ENCODE measurements around the gene NOP14.

Gene NOP14

DNA sequence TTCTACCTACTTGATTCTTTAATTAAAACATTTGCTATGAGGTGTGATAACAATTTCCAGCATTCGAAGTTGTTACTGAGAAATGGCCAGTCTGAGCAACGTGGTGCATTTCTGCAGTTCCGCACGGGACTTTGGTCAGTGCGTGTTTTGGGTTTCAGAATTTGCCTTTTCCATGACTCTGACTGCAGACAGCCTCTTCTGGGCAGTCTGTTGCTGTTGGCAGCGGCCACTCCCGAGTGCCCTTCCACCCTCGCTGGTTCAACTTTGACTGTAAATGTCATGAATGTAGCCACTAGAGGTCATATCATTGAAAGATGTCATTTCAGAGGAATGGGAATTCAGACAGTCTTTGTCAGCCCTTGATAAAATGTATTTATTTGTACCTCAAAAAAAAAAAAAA, 53.6 kb downstream of the NOP14 start:
- DNase-seq: no peak

- no peak for DNase-seq
Observed at GRCh38 chr4:2908686-2909085, 54.5 kb downstream of the NOP14 start.

GRCh38 chr4:2907706-2908293, 55.4 kb downstream of the NOP14 start:
- no peak for DNase-seq

DNA sequence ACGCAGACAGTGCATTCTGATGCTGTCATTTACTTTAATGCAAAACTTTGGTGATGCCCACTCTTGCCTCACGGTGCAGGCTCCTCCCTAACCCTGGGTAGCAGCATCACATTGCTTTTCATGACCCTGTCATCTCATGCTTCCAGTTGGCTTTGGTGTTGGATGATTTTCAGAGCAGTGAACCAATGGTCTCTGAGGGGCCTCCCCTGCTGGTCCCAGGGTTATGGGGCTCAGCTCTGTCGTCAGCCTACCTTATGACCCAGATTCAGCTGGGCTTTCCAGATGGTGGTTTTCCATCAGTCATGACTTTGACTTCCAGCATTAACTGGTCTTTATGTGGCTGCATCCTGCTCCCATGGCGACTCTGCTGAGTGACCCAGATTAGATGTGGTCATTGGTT, 56.0 kb downstream of the NOP14 start:
- no peak for DNase-seq

- no peak for DNase-seq
Observed at GRCh38 chr4:2906218-2906617, 57.0 kb downstream of the NOP14 start.

DNA sequence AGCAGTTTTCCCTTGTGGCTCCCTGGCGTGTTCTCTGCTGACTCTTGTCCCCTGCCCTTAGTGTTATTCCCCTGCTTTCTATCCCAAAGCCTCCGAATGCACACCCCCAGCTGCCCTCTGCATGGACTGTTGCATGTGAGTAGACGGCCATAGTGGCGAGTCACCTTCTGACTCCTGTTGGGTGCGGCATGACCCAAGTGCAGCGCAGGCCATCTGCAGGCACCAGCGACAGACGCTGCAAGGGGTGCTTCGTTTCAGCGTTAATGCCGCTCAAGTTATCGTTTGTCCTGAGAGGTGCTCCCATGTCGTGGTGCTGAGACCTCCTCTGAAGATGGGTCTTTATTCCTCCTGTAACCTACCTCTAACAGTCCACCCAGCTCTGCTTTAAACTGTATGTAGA, 57.7 kb downstream of the NOP14 start:
- no peak for DNase-seq

DNA sequence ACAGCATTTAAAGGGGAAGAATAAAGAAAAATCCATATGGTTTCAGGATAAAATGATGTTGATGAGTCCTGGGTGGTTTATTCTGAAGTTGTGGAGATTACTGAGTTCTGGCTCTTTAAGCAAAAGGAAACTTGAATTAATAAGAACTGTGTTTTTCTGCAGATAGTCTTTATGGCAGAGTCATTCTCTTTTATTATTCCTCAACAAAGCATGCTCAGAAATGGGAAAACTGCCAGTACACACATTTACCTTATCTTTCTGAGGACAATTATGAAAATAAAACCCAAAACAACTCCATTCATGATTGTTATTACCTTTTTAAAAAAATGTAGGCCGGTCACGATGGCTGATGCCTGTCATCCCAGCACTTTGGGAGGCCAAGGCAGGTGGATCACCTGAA, 61.1 kb downstream of the NOP14 start:
- no peak for DNase-seq

DNA sequence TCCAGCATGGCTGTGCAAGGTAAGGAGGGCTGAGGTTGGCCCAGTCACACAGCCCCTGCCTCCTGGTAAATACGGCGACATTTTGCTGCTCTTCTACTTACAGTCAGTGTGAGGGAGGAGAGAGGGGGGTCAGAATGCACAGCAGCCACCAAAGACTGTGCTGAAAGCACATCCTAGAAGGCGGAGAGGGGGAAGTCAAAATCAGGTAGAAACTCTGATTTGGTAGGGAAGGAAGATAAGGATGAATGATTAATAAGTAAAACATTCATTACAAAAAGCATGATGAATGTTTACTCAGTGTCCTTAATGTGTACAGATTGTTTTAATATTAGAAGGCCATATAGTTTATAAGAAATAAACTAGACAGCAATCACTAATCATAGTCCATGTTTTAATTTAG, 62.0 kb downstream of the NOP14 start:
- DNase-seq: no peak

- DNase-seq: no peak
Observed at GRCh38 chr4:2900741-2901140, 62.5 kb downstream of the NOP14 start.

- DNase-seq: no peak
Observed at GRCh38 chr4:2898001-2898400, 65.2 kb downstream of the NOP14 start.

- no peak for DNase-seq
Observed at GRCh38 chr4:2893772-2894171, 69.4 kb downstream of the NOP14 start.

DNA sequence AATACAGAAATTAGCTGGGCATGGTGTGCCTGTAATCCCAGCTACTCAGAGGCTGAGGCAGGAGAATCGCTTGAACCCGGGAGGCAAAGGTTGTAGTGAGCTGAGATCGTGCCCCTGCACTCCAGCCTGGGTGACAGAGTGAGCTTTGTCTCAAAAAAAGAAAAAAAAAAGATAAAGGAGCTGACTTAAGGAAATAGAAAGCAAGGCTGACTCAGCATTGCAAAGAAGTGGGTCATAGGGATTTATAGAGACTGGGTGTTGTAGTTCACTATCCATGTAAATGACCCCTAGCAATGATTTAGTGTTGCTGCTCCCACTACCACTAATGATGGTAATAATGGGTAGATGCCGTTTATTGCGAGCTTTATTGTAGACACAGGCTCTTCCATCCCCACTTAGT, 71.9 kb downstream of the NOP14 start:
- DNase-seq: no peak

DNA sequence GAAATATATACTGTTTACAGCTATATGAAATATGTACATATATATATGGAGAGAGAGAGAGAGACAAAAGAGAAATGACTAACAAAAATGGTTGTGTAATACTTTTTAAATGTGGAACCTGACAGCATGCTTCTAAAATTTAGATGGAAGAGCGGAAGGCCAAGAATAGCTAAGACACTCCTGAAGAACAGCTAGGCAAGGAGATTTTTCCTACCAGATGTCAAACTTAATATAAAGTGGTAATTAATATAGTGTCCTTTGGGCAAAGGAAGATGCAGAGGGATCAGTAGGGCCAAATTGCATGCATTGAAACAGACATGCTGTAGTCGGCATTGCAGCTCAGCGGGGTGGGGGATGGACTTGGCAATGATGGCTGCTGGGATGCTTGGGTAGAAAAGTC, 74.3 kb downstream of the NOP14 start:
- DNase-seq: no peak

All from CD4-positive, alpha-beta T cell treated with Interleukin-15 for 1 hour (primary cell).